HG03103 (cell line): ENCODE data around the gene AEBP2.

Experiments used
- ATAC-seq: cut with Tn5 transposase; IDR thresholded peaks from one replicate; pipeline ENCODE4 v1.9.1; 2021; ENCODE audit warnings: low read depth; ENCODE audit not compliant: unreplicated experiment

The AEBP2 gene

DNA sequence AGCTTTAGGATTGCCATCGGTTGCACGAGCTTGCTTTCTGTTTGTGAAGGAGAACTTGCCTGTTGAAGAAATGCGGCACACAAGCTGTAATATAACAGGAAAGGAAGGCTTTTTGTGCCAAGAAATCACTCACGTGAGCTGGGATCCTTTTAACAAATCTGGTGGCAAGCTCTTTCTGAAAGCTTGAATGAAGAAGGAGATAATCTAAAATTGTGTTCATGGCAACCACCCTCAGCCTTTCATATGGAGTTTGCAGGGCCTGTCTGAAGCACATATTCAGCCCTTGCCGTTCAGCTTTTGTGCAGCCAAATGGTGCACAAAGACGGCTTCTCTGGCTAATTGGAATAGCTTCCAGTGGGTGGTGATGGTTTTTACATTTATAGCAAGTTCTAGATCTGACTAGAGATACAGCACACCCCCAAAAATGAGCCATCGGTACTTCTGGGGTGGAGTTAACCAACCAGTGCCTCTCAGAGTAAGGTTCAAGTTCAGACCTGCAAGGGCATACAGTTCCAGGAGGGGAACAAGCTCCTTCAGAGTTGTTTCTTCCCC lies 107.4 kb downstream of the AEBP2 start:
- ATAC-seq, result no peak

- ATAC-seq, result no peak
Observed at GRCh38 chr12:19547271-19547671, 108.0 kb downstream of the AEBP2 start.

GRCh38 chr12:19548834-19549233 lies 109.5 kb downstream of the AEBP2 start:
- ATAC-seq, result no peak

- no peak for ATAC-seq
Observed at GRCh38 chr12:19550626-19551025, 111.3 kb downstream of the AEBP2 start.

- peak; percentile 87 for ATAC-seq
Observed at GRCh38 chr12:19552441-19553097, 113.3 kb downstream of the AEBP2 start.

DNA sequence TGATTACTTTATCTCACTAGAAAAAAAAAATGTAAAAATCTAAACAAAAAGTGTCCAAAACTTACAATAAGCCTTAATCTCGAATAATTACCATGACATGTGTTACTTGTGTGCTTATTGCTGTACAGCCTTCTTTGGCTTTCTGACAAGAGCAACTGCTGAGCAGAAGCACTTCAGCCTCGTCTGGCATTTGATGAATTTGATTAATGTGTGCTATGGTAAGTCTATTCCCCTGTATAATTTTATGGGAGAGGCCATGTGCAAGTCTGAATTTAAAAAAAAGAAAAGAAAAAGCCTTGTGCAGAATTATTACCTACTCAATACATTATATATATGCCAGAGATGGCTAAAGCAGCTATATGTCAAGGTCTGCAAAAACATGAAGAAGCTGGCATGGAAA lies 113.9 kb downstream of the AEBP2 start:
- ATAC-seq, result no peak

DNA sequence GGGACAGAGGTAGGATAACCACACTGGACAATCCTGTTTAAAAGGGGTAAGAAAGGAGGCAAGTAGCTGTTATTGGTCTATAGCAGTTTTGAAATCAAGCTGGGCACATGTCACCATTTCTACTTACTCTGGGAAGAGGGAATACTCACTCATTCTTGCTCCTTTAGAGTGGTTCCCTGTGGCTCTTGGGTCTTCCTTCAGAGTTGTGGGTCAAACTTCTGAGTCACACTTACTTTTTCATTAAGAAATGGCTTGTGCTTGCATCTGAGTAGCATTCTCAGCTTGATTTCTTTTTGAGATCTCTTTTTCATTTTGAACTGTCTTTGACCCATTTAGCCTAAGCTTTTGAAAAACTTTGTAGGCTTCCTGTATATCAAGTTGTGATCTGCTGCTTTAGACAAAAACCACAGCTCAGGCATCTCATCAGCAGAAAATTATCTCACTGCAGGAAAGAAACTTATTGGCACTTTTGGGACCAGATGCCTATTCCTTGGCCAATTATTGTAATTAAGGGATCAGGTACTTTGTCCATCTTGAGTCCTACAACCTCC lies 122.2 kb downstream of the AEBP2 start:
- ATAC-seq, result no peak
